HG03039 (cell line): Measurements from ENCODE around the gene GPR65.
"Not testable (repeated sequence)": the region's sequence is repeated elsewhere in the genome, so short reads cannot be mapped to it uniquely, and the experiment has no call there.

Experiments used
- ATAC-seq: cut with Tn5 transposase; IDR thresholded peaks from one replicate; pipeline ENCODE4 v1.9.1; 2021; ENCODE audit warnings: mild to moderate bottlenecking, moderate library complexity; ENCODE audit not compliant: unreplicated experiment

GPR65 gene

DNA sequence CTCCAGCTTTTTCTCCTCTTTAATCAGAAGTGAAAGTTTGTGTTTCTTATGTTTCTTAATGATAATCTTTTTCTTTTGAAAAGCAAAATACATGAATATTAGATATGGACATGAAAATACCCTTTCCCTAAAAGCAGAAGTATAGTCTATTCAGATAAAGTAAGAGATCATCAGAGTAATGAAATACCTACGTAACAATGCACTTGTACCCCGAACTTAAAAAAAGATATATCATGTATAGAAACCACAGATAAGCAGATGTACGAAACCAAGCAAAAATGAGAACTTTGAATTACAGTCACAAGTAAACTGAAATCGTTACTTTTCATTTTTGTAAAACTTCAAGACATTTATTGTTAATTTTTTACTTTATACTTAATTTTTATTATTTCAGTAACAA is 1.5 kb upstream of the GPR65 start:
- no peak for ATAC-seq

DNA sequence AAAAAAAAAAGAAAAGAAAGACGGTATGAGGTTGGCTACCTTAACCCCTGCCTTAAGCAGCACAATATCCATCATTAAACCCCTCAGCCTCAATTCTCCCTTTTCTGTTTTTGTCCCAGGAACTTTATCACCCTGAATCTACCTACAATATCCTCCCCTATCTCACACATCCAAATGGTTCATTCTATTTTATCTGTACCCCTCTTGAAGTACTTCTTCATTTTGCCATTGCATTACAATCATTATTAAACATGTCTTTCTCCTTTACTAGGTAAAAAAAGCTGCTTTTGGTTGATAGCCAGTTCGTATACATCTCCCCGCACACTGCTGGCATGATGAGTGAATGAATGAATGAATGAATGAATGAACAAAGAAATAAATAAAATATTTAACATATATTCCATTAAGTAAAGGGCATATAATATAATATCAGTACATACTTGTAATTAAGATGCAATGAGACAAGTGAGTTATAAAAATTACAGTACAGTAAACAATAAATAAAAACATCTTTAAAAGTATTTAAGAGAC is 364 bp upstream of the GPR65 start:
- ATAC-seq: no peak

GRCh38 chr14:88005978-88006851 is 1.3 kb downstream of the GPR65 start:
- peak; percentile 95 for ATAC-seq

DNA sequence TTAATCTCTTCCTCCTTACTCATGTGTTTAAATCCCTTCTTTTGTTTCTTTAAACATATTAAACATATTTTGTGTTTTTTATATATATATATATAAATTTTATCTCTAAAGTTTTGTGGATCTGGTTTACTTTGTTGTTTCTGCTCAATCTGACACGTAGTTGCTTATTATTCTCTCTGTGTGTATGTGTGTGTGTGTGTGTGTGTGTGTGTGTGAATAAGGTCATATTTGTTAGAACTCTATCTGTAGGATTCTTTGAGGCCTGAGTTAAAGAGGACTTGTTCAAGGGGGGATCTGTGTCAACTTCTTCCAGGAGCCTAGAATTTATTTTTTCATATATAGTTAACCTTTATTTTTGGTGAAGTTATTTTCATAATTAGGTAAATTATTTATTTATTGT is 2.7 kb downstream of the GPR65 start:
- no peak for ATAC-seq

- no peak for ATAC-seq
These were observed 3.3 kb downstream of the GPR65 start for GRCh38 chr14:88008039-88008742.

GRCh38 chr14:88009486-88009885 is 4.6 kb downstream of the GPR65 start:
- no peak for ATAC-seq

DNA sequence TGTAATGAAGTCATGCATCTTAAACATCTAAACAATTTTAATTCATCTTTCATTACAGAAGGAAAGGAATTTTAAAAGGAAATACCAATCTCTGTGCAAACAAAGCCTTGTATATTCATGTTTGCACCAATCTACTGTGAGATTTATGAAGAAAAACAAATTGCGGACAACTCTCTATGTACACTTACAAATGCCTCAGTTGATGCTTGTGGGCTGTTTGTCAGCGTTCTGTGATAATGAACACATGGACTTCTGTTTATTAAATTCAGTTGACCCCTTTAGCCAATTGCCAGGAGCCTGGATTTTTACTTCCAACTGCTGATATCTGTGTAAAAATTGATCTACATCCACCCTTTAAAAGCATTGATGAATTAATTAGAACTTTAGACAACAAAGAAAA is 5.4 kb downstream of the GPR65 start:
- ATAC-seq: no peak

DNA sequence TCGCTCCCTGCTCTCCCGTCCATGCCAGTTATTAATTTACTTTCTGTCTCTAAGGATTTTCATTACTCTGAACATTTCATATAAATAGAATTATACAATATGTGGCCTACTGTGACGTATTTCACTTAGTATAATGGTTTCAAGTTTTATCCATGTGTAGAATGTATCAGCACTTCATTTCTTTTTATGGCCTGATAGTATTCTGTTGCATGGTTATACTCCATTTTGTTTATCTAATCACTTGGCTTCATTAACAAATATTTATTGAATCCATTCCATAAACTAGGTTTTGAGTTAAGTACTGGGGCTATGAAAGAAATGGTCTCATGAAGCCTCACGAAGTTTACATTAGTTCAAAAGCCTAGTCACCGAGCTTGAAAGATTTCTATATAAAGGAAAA is 7.6 kb downstream of the GPR65 start:
- ATAC-seq: no peak

DNA sequence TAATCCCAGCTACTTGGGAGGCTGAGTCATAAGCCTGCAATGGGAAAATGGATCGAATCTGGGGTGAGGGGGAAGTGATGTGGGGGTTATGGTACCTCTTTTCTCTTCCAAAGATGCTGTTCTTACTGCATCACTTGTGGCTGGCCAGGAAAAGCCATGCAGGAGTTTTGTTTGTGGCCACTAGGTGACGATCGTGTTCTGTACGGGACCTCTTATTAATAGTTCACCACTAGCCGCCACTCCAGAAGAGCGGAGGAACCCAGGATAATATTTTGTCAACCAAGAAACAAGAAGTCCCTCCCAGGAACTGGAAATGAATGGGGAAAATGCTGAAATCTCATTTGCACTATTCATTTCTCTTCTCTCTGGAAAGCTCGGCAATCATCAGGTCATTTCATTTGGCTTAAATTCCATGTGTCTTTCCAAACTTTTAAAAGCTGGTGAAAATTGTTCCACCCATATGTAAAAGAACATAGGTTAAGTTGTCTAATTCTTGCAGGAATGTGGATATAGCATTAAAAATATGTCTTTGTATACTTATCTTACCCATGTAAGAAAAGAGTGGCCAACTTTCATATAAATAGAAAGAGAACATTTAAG is 8.9 kb downstream of the GPR65 start:
- ATAC-seq: peak; percentile 96

- ATAC-seq: no peak
These were observed 11.8 kb downstream of the GPR65 start for GRCh38 chr14:88016768-88017167.

GRCh38 chr14:88017535-88017934 is 12.6 kb downstream of the GPR65 start:
- ATAC-seq: no peak

DNA sequence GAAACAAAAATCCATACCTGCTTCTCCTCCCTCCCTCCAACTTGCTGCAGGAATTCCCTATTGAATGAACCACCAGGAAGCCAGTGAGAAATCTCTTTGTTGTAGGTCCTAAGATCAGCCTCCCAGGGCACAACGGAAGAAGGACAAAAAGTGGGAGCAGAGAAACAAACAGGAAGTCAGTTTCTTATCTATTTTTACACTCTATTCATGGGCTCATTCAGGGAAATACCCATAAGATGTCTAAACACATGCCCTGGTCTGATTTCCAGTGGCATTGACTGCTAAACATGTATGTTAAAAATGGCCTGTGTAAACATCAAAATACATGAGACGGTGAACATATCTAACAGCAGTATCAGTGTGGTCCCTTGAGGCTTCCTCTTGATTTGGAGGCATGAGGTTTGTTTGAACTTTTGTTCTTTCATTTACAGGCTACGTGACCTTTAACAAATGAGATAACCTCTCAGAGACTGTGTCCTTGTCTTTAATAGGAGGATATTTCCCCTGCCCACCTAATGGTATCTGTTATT is 18.8 kb downstream of the GPR65 start:
- no peak for ATAC-seq

DNA sequence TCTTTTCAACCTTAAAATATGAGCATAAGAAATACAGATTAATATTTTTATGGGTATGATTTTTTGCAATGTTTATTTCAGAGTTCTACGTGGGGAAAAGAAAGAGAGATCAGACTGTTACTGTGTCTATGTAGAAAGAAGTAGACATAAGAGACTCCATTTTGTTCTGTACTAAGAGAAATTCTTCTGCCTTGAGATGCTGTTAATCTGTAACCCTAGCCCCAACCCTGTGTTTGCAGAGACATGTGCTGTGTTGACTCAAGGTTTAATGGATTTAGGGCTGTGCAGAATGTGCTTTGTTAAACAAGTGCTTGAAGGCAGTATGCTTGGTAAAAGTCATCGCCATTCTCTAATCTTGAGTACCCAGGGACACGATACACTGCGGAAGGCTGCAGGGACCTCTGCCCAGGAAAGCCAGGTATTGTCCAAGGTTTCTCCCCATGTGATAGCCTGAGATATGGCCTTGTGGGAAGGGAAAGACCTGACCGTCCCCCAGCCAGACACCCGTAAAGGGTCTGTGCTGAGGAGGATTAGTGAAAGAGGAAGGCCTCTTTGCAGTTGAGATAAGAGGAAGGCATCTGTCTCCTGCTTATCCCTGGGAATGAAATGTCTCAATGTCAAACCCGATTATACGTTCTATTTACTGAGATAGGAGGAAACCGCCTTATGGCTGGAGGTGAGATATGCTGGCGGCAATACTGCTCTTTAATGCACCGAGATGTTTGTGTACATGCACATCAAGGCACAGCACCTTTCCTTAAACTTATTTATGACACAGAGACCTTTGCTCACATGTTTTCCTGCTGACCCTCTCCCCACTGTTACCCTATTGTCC is 19.5 kb downstream of the GPR65 start:
- not testable (repeated sequence) for ATAC-seq

GRCh38 chr14:88025313-88025712 is 20.4 kb downstream of the GPR65 start:
- ATAC-seq: no peak

- ATAC-seq: no peak
These were observed 22.0 kb downstream of the GPR65 start for GRCh38 chr14:88026890-88027289.

DNA sequence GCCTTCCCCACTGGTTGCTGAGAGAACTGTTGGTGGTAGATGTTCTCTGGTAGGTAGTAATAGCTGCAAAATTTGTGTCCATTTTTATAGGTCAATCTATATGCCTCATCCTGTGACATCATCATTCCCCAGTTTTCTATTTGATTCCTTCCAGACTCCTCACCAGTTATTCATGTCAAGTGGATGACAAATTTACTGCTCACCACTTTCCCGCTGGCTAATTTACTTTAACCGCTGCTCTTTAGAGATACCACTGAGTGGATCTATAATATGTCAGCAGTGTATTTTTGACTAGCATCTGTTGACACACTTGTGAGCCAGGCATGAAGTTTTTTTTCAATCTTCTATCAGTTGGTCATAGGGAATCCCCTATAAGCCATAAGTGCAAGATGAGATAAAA is 24.6 kb downstream of the GPR65 start:
- no peak for ATAC-seq

GRCh38 chr14:88030079-88030478 is 25.1 kb downstream of the GPR65 start:
- ATAC-seq: no peak

DNA sequence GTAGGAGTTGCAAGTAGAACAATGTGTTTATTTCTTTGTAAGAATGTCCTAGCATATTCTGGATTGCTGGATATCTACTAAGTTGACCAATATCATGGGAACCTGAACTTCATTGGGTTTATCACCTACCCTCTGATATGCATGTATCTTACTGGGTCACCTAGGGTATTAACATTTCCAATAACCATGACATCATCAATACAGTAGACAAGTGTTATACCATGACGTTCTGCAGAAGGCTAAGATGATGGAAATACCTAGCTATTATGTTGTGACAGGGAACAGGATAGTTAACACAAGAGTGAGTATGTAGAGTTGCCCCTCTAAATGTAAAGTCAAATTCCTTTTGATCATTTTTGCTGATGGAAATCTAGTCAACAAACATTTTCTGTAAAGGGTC is 26.0 kb downstream of the GPR65 start:
- ATAC-seq: no peak

GRCh38 chr14:88032373-88032772 is 27.4 kb downstream of the GPR65 start:
- no peak for ATAC-seq

GRCh38 chr14:88034076-88034475 is 29.1 kb downstream of the GPR65 start:
- ATAC-seq: no peak

DNA sequence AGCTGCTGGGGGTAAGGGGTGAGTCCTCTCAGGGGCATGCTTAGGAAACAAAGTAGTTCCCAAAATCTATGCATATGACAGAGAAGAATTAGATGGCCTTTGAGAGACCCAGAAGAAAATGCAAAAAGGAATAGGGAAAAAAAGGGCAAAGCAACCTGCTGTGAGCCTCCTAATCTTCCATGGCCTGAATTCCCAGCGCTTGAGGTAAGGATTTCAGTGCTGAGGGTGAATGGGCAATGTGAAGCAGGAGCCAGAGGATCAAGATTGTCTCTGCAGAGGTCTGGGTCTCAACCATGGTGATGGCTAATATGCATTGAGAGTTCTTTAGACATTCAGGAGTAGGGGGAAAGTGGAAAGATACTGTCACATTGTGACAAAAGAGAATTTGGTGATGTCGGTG is 31.5 kb downstream of the GPR65 start:
- no peak for ATAC-seq
